OCI-LY1 (cell line): ENCODE data around the gene CATSPERD.

Experiments
- CTCF ChIP-seq: fragments of 200-600 bp; sonication (generic), shearing (Covaris generic); IDR thresholded peaks from 2 replicates; pipeline ENCODE4 v1.5.1; 2017; ENCODE audit warnings: mild to moderate bottlenecking, antibody characterized with exemption, low read length, moderate library complexity, mixed read lengths
- EZH2 ChIP-seq: fragments of 200-600 bp; sonication (generic), shearing (Covaris generic); IDR thresholded peaks from 2 replicates; pipeline ENCODE4 v1.8.0; 2017; ENCODE audit warnings: borderline replicate concordance, mixed run types, mild to moderate bottlenecking, antibody characterized with exemption, low read length, moderate library complexity, mixed read lengths

- TF ChIP-seq CTCF (no peak), EZH2 (no peak)
These were observed 27.0 kb upstream of the CATSPERD start for GRCh38 chr19:5693195-5694166.
